HepG2 (cell line): ENCODE measurements around the gene SP5. TPM values are rescaled to one million over a fixed set of nuclear protein-coding genes. Genes with fewer than 3 reads are reported as not detected.
A peak's percentile ranks its signal among the peaks of the same experiment; 100 is the strongest.

Experiments
- AGO1 ChIP-seq: fragments of 200-400 bp; formaldehyde crosslinking; IDR thresholded peaks from 2 replicates; pipeline ENCODE4 v1.6.1; 2017; ENCODE audit warnings: mild to moderate bottlenecking, low read depth, low read length, moderate library complexity; ENCODE audit not compliant: poor library complexity, severe bottlenecking
- ARID4A ChIP-seq: sonication (generic); formaldehyde crosslinking; IDR thresholded peaks from 2 replicates; pipeline ENCODE4 v1.5.0; 2020; ENCODE audit warnings: mild to moderate bottlenecking, missing genetic modification reagents, borderline replicate concordance
- ARNT ChIP-seq: fragments of 450-650 bp; IDR thresholded peaks from 2 replicates; pipeline ENCODE4 v1.6.1; 2017
- CHD4 ChIP-seq: fragments of 200-600 bp; sonication (generic); IDR thresholded peaks from 2 replicates; pipeline ENCODE4 v1.7.0; 2017; ENCODE audit warnings: mild to moderate bottlenecking, low read length, borderline replicate concordance
- GZF1 ChIP-seq: sonication (generic); formaldehyde crosslinking; IDR thresholded peaks from 2 replicates; pipeline ENCODE4 v1.5.1; 2020; ENCODE audit warnings: mild to moderate bottlenecking, missing genetic modification reagents
- JUND ChIP-seq: sonication (generic); formaldehyde crosslinking; IDR thresholded peaks from 2 replicates; pipeline ENCODE4 v1.8.0; 2022; ENCODE audit warnings: mild to moderate bottlenecking, missing genetic modification reagents
- MAF1 ChIP-seq: sonication (generic); formaldehyde crosslinking; IDR thresholded peaks from 2 replicates; pipeline ENCODE4 v1.5.0; 2020; ENCODE audit warnings: missing genetic modification reagents, borderline replicate concordance
- MZF1 ChIP-seq: sonication (generic); formaldehyde crosslinking; IDR thresholded peaks from 2 replicates; pipeline ENCODE4 v1.8.1; 2023; ENCODE audit warnings: mild to moderate bottlenecking, missing genetic modification reagents, borderline replicate concordance
- PAF1 ChIP-seq: IDR thresholded peaks from 2 replicates; pipeline ENCODE4 v1.6.1; 2016; ENCODE audit warnings: missing genetic modification reagents, missing compliant biosample characterization
- POGZ ChIP-seq: sonication (generic); formaldehyde crosslinking; IDR thresholded peaks from 2 replicates; pipeline ENCODE4 v1.4.0; 2020; ENCODE audit warnings: mild to moderate bottlenecking, missing genetic modification reagents
- RBM39 ChIP-seq: fragments of 200-400 bp; formaldehyde crosslinking; IDR thresholded peaks from one replicate; pipeline ENCODE4 v1.6.1; 2018; ENCODE audit warnings: antibody characterized with exemption, mild to moderate bottlenecking, low read depth, low read length; ENCODE audit not compliant: poor library complexity, severe bottlenecking
- SYNCRIP ChIP-seq: fragments of 200-400 bp; formaldehyde crosslinking; IDR thresholded peaks from 2 replicates; pipeline ENCODE4 v1.6.1; 2018; ENCODE audit warnings: mild to moderate bottlenecking, low read depth, low read length; ENCODE audit not compliant: insufficient read depth
- YY1 ChIP-seq: IDR thresholded peaks from 2 replicates; pipeline ENCODE4 v1.6.1; 2011; ENCODE audit warnings: low read length, low read depth, moderate library complexity, mild to moderate bottlenecking; ENCODE audit not compliant: insufficient read depth, insufficient replicate concordance
- ZNF20 ChIP-seq: sonication (generic); formaldehyde crosslinking; IDR thresholded peaks from 2 replicates; pipeline ENCODE4 v1.4.0; 2020; ENCODE audit warnings: mild to moderate bottlenecking, moderate library complexity, missing genetic modification reagents
- ZNF333 ChIP-seq: sonication (generic); formaldehyde crosslinking; IDR thresholded peaks from 2 replicates; pipeline ENCODE4 v1.4.0; 2020; ENCODE audit warnings: mild to moderate bottlenecking, missing genetic modification reagents, borderline replicate concordance
- ZNF33A ChIP-seq: sonication (generic); formaldehyde crosslinking; IDR thresholded peaks from 2 replicates; pipeline ENCODE4 v1.5.1; 2020; ENCODE audit warnings: missing genetic modification reagents, mild to moderate bottlenecking, moderate library complexity, borderline replicate concordance
- ZNF567 ChIP-seq: sonication (generic); formaldehyde crosslinking; IDR thresholded peaks from 2 replicates; pipeline ENCODE4 v1.8.1; 2023; ENCODE audit warnings: mild to moderate bottlenecking, missing genetic modification reagents, borderline replicate concordance
- polyA plus RNA-seq, 8 experiments: library from polyadenylated mRNA; depleted of rRNA in 3 of 8; stranded (reverse) in 7 of 8; unstranded in 1 of 8; fragments of >200 nt; fragmentation: Illumina TruSeq in 4 of 8; extraction: Trizol in 4 of 8; gene quantifications; 2 replicates each; pipeline versions ENCODE4 v1.2.1 to v1.2.3, GENCODE V29; 2011 to 2016; ENCODE audit warnings: low read depth in 4 of 8, missing spikeins in 1 of 8, mixed read lengths in 1 of 8; ENCODE audit not compliant: insufficient read depth in 1 of 8
- total RNA-seq, 5 experiments: library from RNA; depleted of rRNA; stranded (reverse); fragments of >200 nt; fragmentation: Illumina TruSeq; extraction: Trizol; gene quantifications; 2 replicates each; pipeline ENCODE4 v1.2.3, GENCODE V29; 2016; ENCODE audit warnings: low read depth in 1 of 5
- TF ChIP-seq, protein P1 (sequence below): sonication (generic); formaldehyde crosslinking; IDR thresholded peaks from 2 replicates; pipeline ENCODE4 v1.4.0; 2020; ENCODE audit warnings: mild to moderate bottlenecking, missing genetic modification reagents
- TF ChIP-seq, protein P2 (sequence below): sonication (generic); formaldehyde crosslinking; IDR thresholded peaks from 2 replicates; pipeline ENCODE4 v1.4.0; 2020; ENCODE audit warnings: missing genetic modification reagents

The SP5 gene
- total and polyA plus RNA-seq, 2 of the 13 experiments (the other 11 are each of a cell fraction or from before 2014, with no cell fraction given): 50.8 to 119 TPM

DNA sequence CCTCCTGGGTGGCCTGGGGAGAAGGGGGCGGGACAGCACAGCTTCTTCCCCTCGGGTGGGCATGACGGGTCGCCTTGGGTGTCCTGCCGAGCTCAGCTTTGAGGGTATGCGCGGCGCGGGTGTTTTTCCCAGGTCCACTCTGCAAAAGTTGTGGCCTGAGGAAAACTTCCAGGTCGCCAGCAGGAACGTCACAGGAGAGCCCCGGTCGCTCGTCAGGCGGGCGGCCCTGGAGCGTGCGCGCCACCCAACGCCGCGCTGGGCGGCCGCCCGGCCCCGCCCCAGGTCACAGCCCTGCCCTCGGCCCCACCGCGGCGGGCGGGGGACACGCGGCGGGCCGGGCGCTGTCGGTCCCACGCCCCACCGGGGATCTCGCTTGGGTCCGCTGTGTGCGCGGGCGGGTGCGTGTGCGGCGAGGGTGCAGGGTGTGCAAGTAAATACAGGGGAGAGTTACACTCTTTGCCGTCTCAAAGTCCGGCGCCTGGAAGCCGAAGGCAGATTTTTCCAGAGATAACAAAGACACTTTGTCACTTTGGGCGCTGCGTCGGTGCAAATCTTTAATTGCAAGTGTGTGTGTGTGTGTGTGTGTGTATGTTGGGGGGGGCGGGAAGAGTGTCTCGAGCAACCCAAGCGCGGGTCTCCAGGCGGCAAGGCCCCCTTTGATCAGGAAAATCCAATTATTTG is 616 bp upstream of the SP5 start (continued):
- peak; percentile 67; the same call in 1 of the 2 replicates for TF ChIP-seq MZF1 (CRISPR knock-in tag)
- TF ChIP-seq ZNF333 (CRISPR knock-in tag): peak; percentile 82
- TF ChIP-seq RBM39: peak; percentile 68
- peak; percentile 20 for TF ChIP-seq AGO1
- peak; percentile 26 for TF ChIP-seq ZNF567 (CRISPR knock-in tag)
- TF ChIP-seq, protein P1, sequence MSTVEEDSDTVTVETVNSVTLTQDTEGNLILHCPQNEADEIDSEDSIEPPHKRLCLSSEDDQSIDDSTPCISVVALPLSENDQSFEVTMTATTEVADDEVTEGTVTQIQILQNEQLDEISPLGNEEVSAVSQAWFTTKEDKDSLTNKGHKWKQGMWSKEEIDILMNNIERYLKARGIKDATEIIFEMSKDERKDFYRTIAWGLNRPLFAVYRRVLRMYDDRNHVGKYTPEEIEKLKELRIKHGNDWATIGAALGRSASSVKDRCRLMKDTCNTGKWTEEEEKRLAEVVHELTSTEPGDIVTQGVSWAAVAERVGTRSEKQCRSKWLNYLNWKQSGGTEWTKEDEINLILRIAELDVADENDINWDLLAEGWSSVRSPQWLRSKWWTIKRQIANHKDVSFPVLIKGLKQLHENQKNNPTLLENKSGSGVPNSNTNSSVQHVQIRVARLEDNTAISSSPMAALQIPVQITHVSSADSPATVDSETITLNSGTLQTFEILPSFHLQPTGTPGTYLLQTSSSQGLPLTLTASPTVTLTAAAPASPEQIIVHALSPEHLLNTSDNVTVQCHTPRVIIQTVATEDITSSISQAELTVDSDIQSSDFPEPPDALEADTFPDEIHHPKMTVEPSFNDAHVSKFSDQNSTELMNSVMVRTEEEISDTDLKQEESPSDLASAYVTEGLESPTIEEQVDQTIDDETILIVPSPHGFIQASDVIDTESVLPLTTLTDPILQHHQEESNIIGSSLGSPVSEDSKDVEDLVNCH (CRISPR knock-in tag): peak; percentile 79; the same call in 1 of the 2 replicates
- TF ChIP-seq PAF1 (CRISPR knock-in tag): no peak
- TF ChIP-seq MAF1 (CRISPR knock-in tag): no peak; the same call in 1 of the 2 replicates
- TF ChIP-seq CHD4: peak; percentile 70; the same call in 1 of the 2 replicates
- peak; percentile 73 for TF ChIP-seq POGZ (CRISPR knock-in tag)
- TF ChIP-seq SYNCRIP: no peak
- peak; percentile 66; the same call in 1 of the 2 replicates for TF ChIP-seq GZF1
- TF ChIP-seq ARID4A (CRISPR knock-in tag): peak; percentile 71; the same call in 1 of the 2 replicates
- TF ChIP-seq, protein P2, sequence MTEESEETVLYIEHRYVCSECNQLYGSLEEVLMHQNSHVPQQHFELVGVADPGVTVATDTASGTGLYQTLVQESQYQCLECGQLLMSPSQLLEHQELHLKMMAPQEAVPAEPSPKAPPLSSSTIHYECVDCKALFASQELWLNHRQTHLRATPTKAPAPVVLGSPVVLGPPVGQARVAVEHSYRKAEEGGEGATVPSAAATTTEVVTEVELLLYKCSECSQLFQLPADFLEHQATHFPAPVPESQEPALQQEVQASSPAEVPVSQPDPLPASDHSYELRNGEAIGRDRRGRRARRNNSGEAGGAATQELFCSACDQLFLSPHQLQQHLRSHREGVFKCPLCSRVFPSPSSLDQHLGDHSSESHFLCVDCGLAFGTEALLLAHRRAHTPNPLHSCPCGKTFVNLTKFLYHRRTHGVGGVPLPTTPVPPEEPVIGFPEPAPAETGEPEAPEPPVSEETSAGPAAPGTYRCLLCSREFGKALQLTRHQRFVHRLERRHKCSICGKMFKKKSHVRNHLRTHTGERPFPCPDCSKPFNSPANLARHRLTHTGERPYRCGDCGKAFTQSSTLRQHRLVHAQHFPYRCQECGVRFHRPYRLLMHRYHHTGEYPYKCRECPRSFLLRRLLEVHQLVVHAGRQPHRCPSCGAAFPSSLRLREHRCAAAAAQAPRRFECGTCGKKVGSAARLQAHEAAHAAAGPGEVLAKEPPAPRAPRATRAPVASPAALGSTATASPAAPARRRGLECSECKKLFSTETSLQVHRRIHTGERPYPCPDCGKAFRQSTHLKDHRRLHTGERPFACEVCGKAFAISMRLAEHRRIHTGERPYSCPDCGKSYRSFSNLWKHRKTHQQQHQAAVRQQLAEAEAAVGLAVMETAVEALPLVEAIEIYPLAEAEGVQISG (CRISPR knock-in tag): peak; percentile 50; the same call in 1 of the 2 replicates
- peak; percentile 16; the same call in 1 of the 2 replicates for TF ChIP-seq ZNF20 (CRISPR knock-in tag)
- TF ChIP-seq ZNF33A (CRISPR knock-in tag): peak; percentile 26; the same call in 1 of the 2 replicates
- no peak for TF ChIP-seq ARNT
- peak; percentile 64 for TF ChIP-seq YY1
- peak; percentile 67; the same call in 1 of the 2 replicates for TF ChIP-seq JUND (CRISPR knock-in tag)
